ENCODE data around the gene AP4E1. TPM values are rescaled to one million over a fixed set of nuclear protein-coding genes. Genes with fewer than 3 reads are reported as not detected.

Gene AP4E1
- polyA plus RNA-seq, 1 donor (not counting 4 experiments of a cell fraction or from before 2014, with no cell fraction given), result 7.9 TPM

DNA sequence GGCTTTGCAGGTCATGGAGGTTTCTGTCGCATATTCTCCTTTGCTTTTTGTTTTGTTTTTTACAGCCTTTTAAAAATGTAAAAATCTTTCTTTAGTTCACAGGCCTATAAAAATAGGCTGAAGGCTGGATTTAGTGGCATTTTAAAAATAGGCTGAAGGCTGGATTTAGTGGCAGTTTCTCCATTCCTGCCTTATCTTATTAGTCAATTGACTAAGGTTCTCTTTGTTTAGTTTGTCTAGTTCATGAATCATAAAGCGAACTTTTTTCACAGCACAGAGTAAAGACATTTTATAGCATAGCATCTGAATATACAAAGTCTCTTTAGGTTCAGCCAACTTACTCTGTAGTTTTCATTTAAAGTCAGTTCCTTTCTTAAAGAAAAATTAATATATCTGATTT lies 31.4 kb downstream of the AP4E1 start:
- Histone ChIP-seq H3K4me2 (ENCODE audit: control insufficient read depth, extremely low read depth, insufficient read depth, low read depth, low read length) (no peak overlapping the region), H3K79me2 (ENCODE audit: control insufficient read depth, insufficient read depth, low read length) (no peaks in the 10 kb centered on the region), H3K9me1 (ENCODE audit: control insufficient read depth, extremely low read depth, insufficient read depth, low read length) (no peaks in the 10 kb centered on the region), H2AFZ (ENCODE audit: control insufficient read depth, low read length) (no peak overlapping the region), H3K9me3 (ENCODE audit: control insufficient read depth, low read depth, low read length) (no peaks in the 10 kb centered on the region), H3K27me3 (ENCODE audit: control insufficient read depth, extremely low read depth, insufficient read depth, low read length) (no peaks in the 10 kb centered on the region), H3K4me1 (ENCODE audit: control insufficient read depth, extremely low read depth, insufficient read depth, low read length) (no peaks in the 10 kb centered on the region), H4K20me1 (ENCODE audit: control insufficient read depth, extremely low read depth, insufficient read depth, low read length) (no peaks in the 10 kb centered on the region), H3K9ac (ENCODE audit: control insufficient read depth, extremely low read depth, insufficient read depth, low read length) (no peak overlapping the region), H3K36me3 (ENCODE audit: control insufficient read depth in 2 of 2, extremely low read depth in 1 of 2, insufficient read depth in 2 of 2, low read length in 2 of 2) (peaks cover 2 to 8% of the 10 kb centered on the region in 2 experiments), H3K4me3 (ENCODE audit: control insufficient read depth in 2 of 3, extremely low read depth in 1 of 3, insufficient read depth in 2 of 3, low read depth in 1 of 3, low read length in 3 of 3) (no peak overlapping the region), H3K27ac (ENCODE audit: control insufficient read depth, insufficient read depth, low read length) (no peak overlapping the region)
- no peak for FAIRE-seq
- TF ChIP-seq, protein P1, sequence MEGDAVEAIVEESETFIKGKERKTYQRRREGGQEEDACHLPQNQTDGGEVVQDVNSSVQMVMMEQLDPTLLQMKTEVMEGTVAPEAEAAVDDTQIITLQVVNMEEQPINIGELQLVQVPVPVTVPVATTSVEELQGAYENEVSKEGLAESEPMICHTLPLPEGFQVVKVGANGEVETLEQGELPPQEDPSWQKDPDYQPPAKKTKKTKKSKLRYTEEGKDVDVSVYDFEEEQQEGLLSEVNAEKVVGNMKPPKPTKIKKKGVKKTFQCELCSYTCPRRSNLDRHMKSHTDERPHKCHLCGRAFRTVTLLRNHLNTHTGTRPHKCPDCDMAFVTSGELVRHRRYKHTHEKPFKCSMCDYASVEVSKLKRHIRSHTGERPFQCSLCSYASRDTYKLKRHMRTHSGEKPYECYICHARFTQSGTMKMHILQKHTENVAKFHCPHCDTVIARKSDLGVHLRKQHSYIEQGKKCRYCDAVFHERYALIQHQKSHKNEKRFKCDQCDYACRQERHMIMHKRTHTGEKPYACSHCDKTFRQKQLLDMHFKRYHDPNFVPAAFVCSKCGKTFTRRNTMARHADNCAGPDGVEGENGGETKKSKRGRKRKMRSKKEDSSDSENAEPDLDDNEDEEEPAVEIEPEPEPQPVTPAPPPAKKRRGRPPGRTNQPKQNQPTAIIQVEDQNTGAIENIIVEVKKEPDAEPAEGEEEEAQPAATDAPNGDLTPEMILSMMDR (optimal IDR thresholded peaks at IDR 0.05 in 1 of 3, IDR thresholded peaks at IDR 0.05 in 1 of 3, conservative IDR thresholded peaks at IDR 0.05 in 1 of 3; ENCODE audit: extremely low read depth in 1 of 3, insufficient read depth in 2 of 3, low read length in 3 of 3), result no peak
- no peak for TF ChIP-seq EZH2 (IDR thresholded peaks at IDR 0.05; ENCODE audit: low read length)
- no peak for DNase-seq (ENCODE audit: low read depth, low spot score)
- dilution Hi-C loops (cut with MboI; ENCODE audit: extremely low pct_ligation_motif_present, low sequenced_read_pairs), result no loop called here

DNA sequence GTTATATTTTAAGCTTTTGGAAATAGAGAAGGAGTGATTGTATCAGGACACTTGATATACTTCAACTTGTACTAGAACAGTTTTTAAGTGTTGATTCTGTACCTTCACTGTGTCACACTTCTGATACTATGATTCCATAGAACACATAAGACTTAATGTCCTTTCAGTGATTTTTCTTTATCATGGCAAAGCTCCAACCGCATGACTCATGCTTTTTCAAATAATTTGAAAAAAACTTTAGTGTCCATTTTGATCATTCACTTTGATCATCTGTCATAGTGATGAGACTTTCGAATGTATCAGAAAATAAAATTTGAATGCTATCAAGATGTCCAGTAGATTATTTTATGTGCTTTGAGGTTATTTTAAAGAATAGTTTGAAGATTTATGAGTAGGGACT lies 32.0 kb downstream of the AP4E1 start:
- DNase-seq (ENCODE audit: low read depth, low spot score) (no peak), FAIRE-seq (no peak)
- Histone ChIP-seq H3K4me3 (ENCODE audit: control insufficient read depth in 2 of 3, extremely low read depth in 1 of 3, insufficient read depth in 2 of 3, low read depth in 1 of 3, low read length in 3 of 3) (no peak overlapping the region), H3K4me2 (ENCODE audit: control insufficient read depth, extremely low read depth, insufficient read depth, low read depth, low read length) (no peak overlapping the region), H4K20me1 (ENCODE audit: control insufficient read depth, extremely low read depth, insufficient read depth, low read length) (no peaks in the 10 kb centered on the region), H3K9ac (ENCODE audit: control insufficient read depth, extremely low read depth, insufficient read depth, low read length) (no peak overlapping the region), H3K36me3 (ENCODE audit: control insufficient read depth in 2 of 2, extremely low read depth in 1 of 2, insufficient read depth in 2 of 2, low read length in 2 of 2) (peaks cover 2 to 8% of the 10 kb centered on the region in 2 experiments), H2AFZ (ENCODE audit: control insufficient read depth, low read length) (no peak overlapping the region), H3K27ac (ENCODE audit: control insufficient read depth, insufficient read depth, low read length) (no peak overlapping the region), H3K27me3 (ENCODE audit: control insufficient read depth, extremely low read depth, insufficient read depth, low read length) (no peaks in the 10 kb centered on the region), H3K4me1 (ENCODE audit: control insufficient read depth, extremely low read depth, insufficient read depth, low read length) (peaks cover 2% of the 10 kb centered on the region), H3K9me1 (ENCODE audit: control insufficient read depth, extremely low read depth, insufficient read depth, low read length) (no peaks in the 10 kb centered on the region), H3K9me3 (ENCODE audit: control insufficient read depth, low read depth, low read length) (no peaks in the 10 kb centered on the region), H3K79me2 (ENCODE audit: control insufficient read depth, insufficient read depth, low read length) (no peaks in the 10 kb centered on the region)
- TF ChIP-seq, protein P1 (optimal IDR thresholded peaks at IDR 0.05 in 1 of 3, IDR thresholded peaks at IDR 0.05 in 1 of 3, conservative IDR thresholded peaks at IDR 0.05 in 1 of 3; ENCODE audit: extremely low read depth in 1 of 3, insufficient read depth in 2 of 3, low read length in 3 of 3), result no peak
- no peak for TF ChIP-seq EZH2 (IDR thresholded peaks at IDR 0.05; ENCODE audit: low read length)
- dilution Hi-C loops (cut with MboI; ENCODE audit: extremely low pct_ligation_motif_present, low sequenced_read_pairs), result no loop called here

Measured in keratinocyte (primary cell).